ENCODE measurements around the gene POPDC3. TPM values are rescaled to one million over a fixed set of nuclear protein-coding genes. Genes with fewer than 3 reads are reported as not detected.

Gene POPDC3
- total and polyA plus RNA-seq, 4 donors: 0.18 to 1.9 (median 0.81) TPM

- Histone ChIP-seq H3K9ac (ENCODE audit: insufficient read depth in 1 of 2, low read length in 2 of 2) (no peak overlapping the region), H3K4me1 (ENCODE audit: control insufficient read depth in 5 of 5, insufficient read depth in 5 of 5, low read length in 5 of 5) (peaks cover 0 to 11% (median 0%) of the 10 kb centered on the region in 5 donors), H3K9me3 (ENCODE audit: control insufficient read depth in 4 of 4, insufficient read depth in 3 of 4, low read length in 3 of 4) (no peaks in the 10 kb centered on the region), H3K36me3 (ENCODE audit: control insufficient read depth in 4 of 4, insufficient read depth in 4 of 4, low read length in 4 of 4) (no peaks in the 10 kb centered on the region), H3K4me3 (no peak overlapping the region), H3K27ac (ENCODE audit: low read depth in 1 of 2, low read length in 1 of 2) (no peak overlapping the region), H3K27me3 (ENCODE audit: control insufficient read depth in 3 of 3, insufficient read depth in 3 of 3, low read length in 2 of 3) (no peaks in the 10 kb centered on the region)
- no peak for ATAC-seq (ENCODE audit: insufficient read depth, low FRiP score)
- DNase-seq: no peak
- TF ChIP-seq, protein P1, sequence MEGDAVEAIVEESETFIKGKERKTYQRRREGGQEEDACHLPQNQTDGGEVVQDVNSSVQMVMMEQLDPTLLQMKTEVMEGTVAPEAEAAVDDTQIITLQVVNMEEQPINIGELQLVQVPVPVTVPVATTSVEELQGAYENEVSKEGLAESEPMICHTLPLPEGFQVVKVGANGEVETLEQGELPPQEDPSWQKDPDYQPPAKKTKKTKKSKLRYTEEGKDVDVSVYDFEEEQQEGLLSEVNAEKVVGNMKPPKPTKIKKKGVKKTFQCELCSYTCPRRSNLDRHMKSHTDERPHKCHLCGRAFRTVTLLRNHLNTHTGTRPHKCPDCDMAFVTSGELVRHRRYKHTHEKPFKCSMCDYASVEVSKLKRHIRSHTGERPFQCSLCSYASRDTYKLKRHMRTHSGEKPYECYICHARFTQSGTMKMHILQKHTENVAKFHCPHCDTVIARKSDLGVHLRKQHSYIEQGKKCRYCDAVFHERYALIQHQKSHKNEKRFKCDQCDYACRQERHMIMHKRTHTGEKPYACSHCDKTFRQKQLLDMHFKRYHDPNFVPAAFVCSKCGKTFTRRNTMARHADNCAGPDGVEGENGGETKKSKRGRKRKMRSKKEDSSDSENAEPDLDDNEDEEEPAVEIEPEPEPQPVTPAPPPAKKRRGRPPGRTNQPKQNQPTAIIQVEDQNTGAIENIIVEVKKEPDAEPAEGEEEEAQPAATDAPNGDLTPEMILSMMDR (IDR thresholded peaks at IDR 0.05; ENCODE audit: control extremely low read depth, extremely low read depth): no peak
- WGBS, 2 donors: 92 to 93% methylated on average over 6 of the region's 6 CpGs
These were observed 27.9 kb upstream of the POPDC3 start for GRCh38 chr6:105207524-105208269.

DNA sequence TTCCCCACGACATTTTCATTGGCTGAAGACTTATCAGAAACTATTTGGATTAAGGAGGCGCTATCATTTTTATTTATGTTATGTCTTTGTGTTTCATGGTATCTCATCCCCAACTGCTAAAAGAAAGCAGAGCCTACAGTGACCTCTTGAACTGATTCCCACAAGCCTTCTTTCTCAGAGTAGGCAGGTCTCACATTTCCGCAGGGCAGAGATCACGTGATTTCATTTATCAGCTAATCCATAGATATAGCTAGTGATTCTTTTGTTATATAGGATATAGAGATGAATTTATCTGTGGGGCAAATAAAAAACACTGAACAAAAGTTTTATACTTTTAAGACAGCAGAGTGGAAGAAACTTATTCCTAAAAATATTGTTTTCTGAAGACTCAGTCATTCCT is 25.0 kb upstream of the POPDC3 start:
- no peak for DNase-seq

GRCh38 chr6:105204331-105204730 is 24.5 kb upstream of the POPDC3 start:
- TF ChIP-seq, protein P1 (IDR thresholded peaks at IDR 0.05; ENCODE audit: control extremely low read depth, extremely low read depth): no peak
- Histone ChIP-seq H3K27me3 (ENCODE audit: control insufficient read depth in 3 of 3, insufficient read depth in 3 of 3, low read length in 2 of 3) (no peaks in the 10 kb centered on the region), H3K4me1 (ENCODE audit: control insufficient read depth in 5 of 5, insufficient read depth in 5 of 5, low read length in 5 of 5) (peaks cover 0 to 3% (median 0%) of the 10 kb centered on the region in 5 donors), H3K9ac (ENCODE audit: insufficient read depth in 1 of 2, low read length in 2 of 2) (no peak overlapping the region), H3K27ac (ENCODE audit: low read depth in 1 of 2, low read length in 1 of 2) (no peak overlapping the region), H3K36me3 (ENCODE audit: control insufficient read depth in 4 of 4, insufficient read depth in 4 of 4, low read length in 4 of 4) (no peaks in the 10 kb centered on the region), H3K4me3 (no peak overlapping the region), H3K9me3 (ENCODE audit: control insufficient read depth in 4 of 4, insufficient read depth in 3 of 4, low read length in 3 of 4) (no peaks in the 10 kb centered on the region)
- WGBS, 2 donors: 77 to 83% methylated on average over 1 of the region's 1 CpG
- ATAC-seq (ENCODE audit: insufficient read depth, low FRiP score) (no peak), DNase-seq (no peak)

More for the DNA sequence above, 25.0 kb upstream of the POPDC3 start:
- H3K27ac ChIP-seq (ENCODE audit: low read depth in 1 of 2, low read length in 1 of 2): no peak overlapping the region
- WGBS, 2 donors: 80 to 87% methylated on average over 4 of the region's 4 CpGs
- ATAC-seq (ENCODE audit: insufficient read depth, low FRiP score): no peak
- no peak overlapping the region for H3K9ac ChIP-seq (ENCODE audit: insufficient read depth in 1 of 2, low read length in 2 of 2)
- H3K9me3 ChIP-seq (ENCODE audit: control insufficient read depth in 4 of 4, insufficient read depth in 3 of 4, low read length in 3 of 4): no peaks in the 10 kb centered on the region
- no peak overlapping the region for H3K4me3 ChIP-seq
- H3K4me1 ChIP-seq (ENCODE audit: control insufficient read depth in 5 of 5, insufficient read depth in 5 of 5, low read length in 5 of 5): peaks cover 0 to 4% (median 0%) of the 10 kb centered on the region in 5 donors
- no peaks in the 10 kb centered on the region for H3K36me3 ChIP-seq (ENCODE audit: control insufficient read depth in 4 of 4, insufficient read depth in 4 of 4, low read length in 4 of 4)
- no peaks in the 10 kb centered on the region for H3K27me3 ChIP-seq (ENCODE audit: control insufficient read depth in 3 of 3, insufficient read depth in 3 of 3, low read length in 2 of 3)
- TF ChIP-seq, protein P1 (IDR thresholded peaks at IDR 0.05; ENCODE audit: control extremely low read depth, extremely low read depth): no peak

All from lung (tissue), 12 donors.